GM19035 (cell line): ENCODE measurements around the gene CTDSPL2.
"Not testable (repeated sequence)": the region's sequence is repeated elsewhere in the genome, so short reads cannot be mapped to it uniquely, and the experiment has no call there.

Source experiments
- ATAC-seq: cut with Tn5 transposase; IDR thresholded peaks from one replicate; pipeline ENCODE4 v1.9.1; 2021; ENCODE audit not compliant: unreplicated experiment

Gene CTDSPL2

DNA sequence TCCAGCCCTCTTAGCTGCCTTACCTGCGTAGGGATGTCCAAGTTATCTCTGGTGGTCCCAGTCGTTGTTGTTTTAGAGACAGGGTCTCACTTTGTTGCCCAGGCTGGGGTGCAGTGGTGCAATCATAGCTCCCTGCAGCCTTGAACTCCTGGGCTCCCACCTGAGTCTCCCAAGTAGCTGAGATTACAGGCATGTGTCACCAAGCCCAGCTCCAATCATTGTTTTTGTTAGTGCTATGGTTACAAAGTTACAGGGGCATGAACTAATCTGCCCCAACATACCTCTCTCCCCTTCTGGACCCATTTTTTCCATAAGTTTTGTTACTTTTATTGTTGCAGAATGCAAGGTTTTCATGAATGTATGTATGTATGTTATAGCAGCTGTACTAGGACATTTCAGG lies 54.7 kb downstream of the CTDSPL2 start:
- no peak for ATAC-seq

DNA sequence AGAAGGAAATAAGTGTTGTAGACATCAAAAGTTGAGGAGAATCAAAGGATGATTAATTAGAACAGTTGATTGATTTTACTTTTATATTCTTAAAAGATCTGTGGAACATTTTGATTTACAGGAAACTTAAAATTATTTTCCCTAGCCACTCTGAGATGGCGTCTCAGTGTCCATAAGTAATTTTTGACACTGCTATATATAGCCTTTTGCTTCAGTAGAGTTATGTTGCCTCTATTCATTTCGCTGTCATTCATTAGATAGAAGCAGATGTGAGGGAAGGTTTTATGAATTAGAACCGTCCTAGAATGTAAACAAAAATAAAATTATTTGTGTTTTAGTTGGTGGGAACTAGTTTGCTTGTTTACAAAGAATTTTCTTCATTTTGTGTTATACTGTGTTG lies 58.5 kb downstream of the CTDSPL2 start:
- no peak for ATAC-seq

DNA sequence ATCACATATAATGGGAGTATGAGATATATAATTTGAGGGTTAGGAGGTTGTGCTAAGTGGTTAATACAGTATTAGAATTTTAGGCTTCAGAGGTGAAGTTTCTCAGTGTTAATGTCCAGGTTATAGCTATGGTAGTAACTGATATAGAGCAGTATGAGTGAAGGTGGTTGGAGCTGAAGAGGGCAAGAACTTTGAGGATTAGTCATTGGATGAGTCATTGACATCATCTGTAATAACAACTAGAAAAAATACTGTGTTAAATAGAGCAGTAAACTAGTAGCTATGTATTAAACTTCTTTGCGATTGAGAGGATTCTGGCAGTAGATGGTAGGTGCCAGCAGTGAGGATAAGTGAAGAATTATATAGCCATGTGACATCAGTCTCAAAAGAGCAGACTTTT lies 62.0 kb downstream of the CTDSPL2 start:
- ATAC-seq, result no peak

DNA sequence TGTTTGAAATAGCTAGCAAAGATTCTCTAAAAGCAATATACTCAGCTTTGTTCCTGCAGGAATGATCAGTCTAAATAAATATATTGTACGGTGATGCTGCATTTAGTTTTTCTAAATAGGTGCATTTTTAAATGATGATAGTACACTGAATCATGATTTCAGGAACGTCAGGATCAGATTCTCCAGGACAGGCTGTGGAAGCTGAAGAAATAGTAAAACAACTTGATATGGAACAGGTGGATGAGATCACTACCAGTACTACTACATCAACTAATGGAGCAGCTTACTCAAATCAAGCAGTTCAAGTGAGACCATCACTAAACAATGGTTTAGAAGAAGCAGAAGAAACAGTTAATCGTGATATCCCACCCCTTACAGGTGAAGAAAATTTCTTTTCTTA lies 63.2 kb downstream of the CTDSPL2 start:
- no peak for ATAC-seq

DNA sequence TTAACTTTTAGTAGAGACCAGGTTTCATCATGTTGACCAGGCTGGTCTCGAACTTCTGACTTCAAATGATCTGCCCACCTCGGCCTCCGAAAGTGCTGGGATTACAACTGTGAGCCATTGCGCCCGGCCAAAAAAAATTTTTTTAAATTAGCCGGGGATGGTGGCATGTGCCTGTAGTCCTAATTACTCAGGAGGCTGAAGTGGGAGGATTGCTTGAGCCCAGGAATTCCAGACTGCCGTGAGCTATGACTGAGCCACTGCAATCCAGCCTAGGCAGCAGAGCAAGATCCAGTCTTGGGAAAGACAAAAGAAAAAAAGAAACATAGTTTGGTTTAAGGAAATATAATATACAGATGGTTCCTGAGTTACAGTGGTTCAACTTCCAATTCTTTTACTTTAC lies 64.6 kb downstream of the CTDSPL2 start:
- ATAC-seq, result no peak

- ATAC-seq, result no peak
Observed at GRCh38 chr15:44492672-44493071, 65.2 kb downstream of the CTDSPL2 start.

GRCh38 chr15:44495562-44495961 lies 68.1 kb downstream of the CTDSPL2 start:
- no peak for ATAC-seq

GRCh38 chr15:44500555-44500954 lies 73.1 kb downstream of the CTDSPL2 start:
- ATAC-seq, result no peak

DNA sequence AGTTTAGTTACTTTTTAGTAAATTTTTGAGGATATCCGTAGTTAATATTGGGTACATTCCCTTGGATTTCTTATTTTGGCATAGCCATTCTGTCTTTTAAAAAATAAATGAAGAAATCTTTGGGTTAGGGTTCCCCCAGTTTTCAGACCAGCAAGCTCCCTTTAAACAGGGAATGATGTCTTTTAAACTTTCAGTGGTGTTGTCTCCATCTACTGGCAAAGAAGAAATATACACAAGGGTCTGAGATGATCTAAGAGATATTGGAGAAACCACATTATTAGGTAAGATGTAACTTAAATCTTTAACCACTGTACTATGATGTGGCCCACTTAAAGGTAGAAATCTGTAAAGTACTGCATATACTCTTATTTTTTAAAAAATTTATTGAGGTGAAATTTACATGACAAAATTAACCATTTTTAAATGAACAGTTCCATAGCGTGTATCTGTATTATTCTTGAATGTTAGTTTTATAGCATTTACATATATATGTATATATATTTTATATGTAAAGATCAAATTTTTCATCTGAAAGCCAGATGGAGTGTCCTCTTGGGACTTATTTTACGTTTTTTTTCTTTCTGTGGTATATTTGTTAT lies 74.4 kb downstream of the CTDSPL2 start:
- ATAC-seq, result no peak

DNA sequence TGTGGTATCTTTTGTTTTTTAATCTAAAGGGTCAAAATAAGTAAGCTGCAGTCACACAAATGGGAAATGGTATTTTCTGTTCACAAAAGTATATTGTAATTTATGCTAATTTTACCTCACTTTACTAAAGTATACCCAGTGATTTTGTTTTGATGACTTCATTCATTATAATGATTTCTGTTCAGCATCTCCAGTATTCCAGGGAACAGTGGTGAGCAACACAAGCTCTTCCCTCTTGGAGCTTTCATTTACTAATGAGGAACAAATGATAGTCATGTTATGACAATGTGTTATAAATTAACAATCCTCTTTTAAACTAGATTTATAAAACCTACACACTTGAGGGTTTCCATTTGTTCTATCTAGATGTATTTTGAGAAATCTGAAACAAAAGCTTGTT lies 89.0 kb downstream of the CTDSPL2 start:
- no peak for ATAC-seq

DNA sequence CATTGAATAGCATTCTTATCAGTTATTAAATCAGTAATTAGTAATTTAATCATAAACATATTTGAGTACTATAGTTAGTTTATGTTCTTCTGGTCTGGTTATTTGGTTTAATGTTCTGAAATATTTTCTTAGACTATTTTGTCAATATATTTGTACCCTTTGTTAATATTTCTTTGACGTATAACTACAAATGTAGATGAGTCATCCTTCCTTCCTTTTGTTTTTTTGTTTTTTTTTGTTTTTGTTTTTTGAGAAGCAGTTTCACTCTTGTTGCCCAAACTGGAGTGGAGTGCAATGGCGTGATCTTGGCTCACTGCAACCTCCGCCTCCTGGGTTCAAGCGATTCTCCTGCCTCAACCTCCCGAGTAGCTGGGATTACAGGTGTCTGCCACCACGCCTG lies 92.1 kb downstream of the CTDSPL2 start:
- no peak for ATAC-seq

DNA sequence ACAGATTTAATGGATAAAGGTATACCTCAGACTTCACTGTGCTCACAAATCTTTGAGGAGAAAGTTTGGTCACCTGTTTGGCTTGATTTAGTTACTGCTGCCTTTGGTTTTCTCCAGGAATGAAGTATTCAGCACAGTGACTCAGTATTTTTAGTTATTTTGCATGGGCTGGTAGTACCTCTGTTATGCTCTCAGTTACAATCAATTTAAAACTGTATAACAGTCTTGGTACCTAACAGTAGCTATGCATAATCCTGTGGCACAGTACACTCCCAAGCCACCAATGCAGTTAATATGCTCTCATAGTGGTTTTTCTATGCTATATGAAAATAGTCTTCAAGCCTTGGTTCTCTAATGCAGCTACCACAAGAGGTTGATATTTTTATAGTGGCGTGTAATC lies 97.6 kb downstream of the CTDSPL2 start:
- ATAC-seq, result no peak

GRCh38 chr15:44527241-44527640 lies 99.8 kb downstream of the CTDSPL2 start:
- no peak for ATAC-seq

DNA sequence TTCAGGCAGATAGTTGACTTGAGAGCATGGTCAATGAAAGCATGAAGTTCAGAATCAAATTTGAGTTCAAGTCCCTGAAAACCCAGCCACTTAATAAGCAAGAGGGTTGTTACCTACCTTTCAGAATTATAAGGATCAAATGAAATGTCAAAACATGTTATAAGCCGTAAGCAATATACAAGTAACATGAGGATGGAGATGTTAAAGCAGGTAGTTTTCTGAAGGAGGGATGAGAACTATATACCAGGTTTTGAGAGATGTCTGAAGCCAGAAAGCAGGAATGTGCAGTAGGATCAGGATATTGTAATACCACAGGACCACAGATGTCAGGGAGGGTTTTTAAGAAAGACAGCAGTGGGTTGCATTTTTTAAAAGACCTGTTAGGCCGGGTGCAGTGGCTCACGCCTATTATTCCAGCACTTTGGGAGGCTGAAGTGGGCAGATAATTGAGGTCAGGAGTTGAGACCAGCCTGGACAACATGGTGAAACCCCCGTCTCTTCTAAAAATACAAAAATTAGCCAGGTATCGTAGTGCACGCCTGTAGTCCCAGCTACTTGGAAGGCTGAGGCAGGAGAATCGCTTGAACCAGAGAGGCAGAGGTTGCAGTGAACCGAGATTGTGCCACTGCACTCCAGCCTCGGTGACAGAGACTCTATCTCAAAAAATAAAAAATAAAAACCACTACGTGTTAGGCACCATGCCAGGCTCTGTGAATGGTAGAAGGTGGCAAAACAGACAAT lies 102.6 kb downstream of the CTDSPL2 start:
- ATAC-seq, result no peak

- no peak for ATAC-seq
Observed at GRCh38 chr15:44530653-44531052, 103.2 kb downstream of the CTDSPL2 start.

DNA sequence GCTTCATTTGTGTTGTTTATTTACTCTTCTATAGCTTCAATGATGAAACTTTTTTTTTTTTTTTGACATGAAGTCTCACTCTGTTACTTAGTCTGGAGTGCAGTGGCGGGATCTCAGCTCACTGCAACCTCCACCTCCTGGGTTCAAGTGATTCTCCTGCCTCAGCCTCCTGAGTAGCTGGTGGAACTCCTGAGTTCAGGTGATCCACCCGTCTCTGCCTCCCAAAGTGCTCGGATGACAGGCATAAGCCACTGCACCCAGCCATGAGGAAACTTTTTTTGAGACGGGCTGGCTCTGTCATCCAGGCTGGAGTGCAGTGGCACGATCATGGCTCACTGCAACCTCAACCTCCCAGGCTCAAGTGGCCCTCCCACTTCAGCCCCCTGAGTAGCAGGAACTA lies 104.8 kb downstream of the CTDSPL2 start:
- not testable (repeated sequence) for ATAC-seq

DNA sequence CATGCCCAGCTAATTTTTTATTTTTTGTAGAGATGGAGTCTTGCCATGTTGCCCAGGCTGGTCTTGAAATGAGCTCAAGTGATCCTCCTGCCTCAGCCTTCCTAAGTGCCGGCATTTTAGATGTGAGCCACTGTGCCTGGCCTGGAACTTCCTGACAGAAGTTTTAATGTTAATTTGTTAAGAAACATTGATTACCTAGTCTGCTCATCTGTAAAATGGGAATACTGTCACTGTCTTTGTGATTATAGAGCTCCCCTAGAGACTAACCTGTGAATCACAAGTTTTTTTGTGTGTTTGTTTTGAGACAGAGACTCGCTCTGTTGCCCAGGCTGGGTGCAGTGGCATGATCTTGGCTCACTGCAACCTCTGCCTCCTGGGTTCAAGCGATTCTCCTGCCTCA lies 105.3 kb downstream of the CTDSPL2 start:
- ATAC-seq, result no peak

- no peak for ATAC-seq
Observed at GRCh38 chr15:44535092-44535491, 107.7 kb downstream of the CTDSPL2 start.

- ATAC-seq, result no peak
Observed at GRCh38 chr15:44535523-44536301, 108.3 kb downstream of the CTDSPL2 start.

DNA sequence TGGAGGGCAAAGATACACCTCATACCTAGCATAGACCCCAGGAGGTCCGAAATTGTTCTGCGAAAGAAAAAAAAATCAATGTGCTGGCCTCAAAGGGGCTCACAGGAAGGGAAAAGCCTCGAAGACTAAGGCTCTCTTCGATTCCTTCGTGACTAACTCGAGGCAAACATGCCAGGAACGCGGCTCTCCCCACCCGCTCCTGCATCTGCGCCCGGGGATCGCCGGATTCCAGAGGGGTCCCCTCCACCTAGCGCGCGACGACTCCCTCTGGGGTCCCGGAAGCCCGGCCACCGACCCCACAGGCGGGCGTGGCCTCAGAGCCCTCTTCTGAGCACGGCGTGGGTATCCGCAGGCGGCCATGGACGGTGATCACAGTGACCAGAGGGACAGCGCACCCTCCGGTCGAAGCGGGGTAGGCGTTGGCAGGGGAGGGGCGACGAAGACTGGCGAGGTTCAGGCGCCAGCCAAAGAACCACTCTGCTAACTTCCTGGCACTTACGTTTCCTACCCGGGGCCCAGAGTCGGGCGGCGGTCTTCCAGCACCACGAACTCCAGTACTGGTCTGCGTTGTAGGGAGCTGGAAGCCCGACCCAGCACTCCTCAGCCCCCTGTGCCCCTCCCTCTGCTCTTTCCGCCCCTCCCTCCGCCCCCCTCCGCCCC lies 109.0 kb downstream of the CTDSPL2 start:
- peak; percentile 67 for ATAC-seq

GRCh38 chr15:44536962-44537734 lies 109.7 kb downstream of the CTDSPL2 start, which contains the start of gene EIF3J:
Gene EIF3J, plus strand, starts transcription at chr15:44537147. Its CDS starts 48 bp downstream, at chr15:44537195.
- peak; percentile 85 for ATAC-seq
